Stimulated activated CD8-positive, alpha-beta memory T cell treated with anti-CD3 and anti-CD28 coated beads, Interleukin-12 subunit alpha, Interleukin-12 subunit beta, amount 100 ng/mL, for 1 hour (primary cell): ENCODE results near the gene SEZ6L.
"Not testable (repeated sequence)": the region's sequence is repeated elsewhere in the genome, so short reads cannot be mapped to it uniquely, and the experiment has no call there.

ENCODE experiments used
- DNase-seq: peaks from one replicate; pipeline ENCODE4 v3.0.0-alpha.2; 2020; ENCODE audit warnings: low read depth

The SEZ6L gene

GRCh38 chr22:26383968-26384556, 214.8 kb downstream of the SEZ6L start:
- no peak for DNase-seq

DNA sequence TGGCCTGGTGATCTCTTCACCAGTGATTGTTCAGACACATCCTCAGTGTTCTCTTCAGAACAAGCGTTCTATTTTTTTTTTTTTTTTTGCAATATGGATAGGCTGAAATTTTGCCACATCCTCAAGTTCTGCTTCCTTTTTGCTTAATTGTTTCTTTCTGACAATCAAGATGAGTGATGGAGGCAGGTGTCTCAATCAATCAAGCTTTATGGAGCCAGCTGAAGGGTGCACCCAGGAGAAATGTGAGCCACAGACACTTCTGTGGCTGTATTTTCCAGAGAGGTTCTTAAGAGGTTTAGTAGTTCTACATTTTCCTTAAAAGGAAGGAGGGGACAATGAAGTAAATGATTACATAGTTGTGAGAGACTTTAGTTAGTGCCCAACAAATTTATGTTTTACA, 215.9 kb downstream of the SEZ6L start:
- no peak for DNase-seq

DNA sequence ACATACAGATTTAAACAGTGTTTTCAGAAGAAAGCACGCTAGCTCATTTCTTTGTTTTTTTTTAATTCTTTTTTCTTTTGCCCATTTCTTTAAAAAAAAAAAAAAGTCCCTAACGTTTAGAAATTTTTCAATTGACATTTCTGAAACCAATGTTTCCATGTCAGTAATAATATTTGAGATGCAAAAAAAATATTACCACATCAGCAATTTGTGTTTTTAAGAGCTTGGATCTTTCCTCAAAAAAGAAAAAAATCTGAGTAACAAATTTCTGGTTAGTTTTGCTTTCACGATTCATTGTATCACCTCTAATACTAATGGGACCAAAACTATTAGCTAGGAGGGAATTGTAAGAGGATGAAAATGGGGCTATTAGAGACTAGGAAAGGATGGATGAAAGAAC, 219.9 kb downstream of the SEZ6L start:
- no peak for DNase-seq

DNA sequence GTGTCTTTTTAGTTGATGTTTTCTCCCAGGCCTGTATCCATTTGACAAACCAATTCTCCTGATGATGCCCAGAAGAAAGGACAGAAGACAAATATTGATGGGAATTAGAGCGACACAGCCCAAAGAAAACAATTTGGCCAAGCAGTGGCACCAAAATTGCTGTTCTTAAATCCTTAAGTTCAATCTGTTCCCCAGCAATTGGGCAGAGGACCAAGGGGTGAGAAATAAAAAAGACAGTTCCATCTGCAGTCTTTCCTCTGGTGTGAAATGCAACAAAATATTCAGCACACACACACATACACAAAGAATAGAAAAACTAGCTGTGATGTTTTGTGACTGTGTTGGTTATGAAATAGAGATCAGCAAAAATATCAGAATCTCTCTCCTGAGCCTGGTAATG, 221.8 kb downstream of the SEZ6L start:
- no peak for DNase-seq

DNA sequence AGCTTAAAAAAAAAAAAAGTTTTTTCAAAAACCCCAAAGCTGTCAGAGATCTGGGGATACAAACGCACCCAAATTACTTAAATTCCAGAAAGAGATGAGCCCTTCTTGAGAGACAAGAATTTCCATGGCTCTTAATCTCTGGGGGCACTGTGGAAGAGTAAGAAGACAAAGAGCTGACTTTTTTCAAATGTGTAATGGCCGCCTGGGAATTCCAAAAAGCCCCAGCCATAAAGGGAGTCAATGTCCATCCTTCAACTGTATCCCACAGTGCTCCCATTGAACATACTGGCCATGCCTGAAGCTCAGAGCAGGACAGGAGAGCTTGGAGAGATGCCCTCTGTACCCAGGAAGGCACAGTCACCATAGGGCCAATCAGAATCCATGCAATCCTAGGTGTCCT, 222.4 kb downstream of the SEZ6L start:
- DNase-seq: no peak

- DNase-seq: no peak
Measured at GRCh38 chr22:26393929-26394328, 224.7 kb downstream of the SEZ6L start.

GRCh38 chr22:26394777-26395176, 225.5 kb downstream of the SEZ6L start:
- no peak for DNase-seq

GRCh38 chr22:26395926-26396325, 226.7 kb downstream of the SEZ6L start:
- DNase-seq: no peak

- DNase-seq: peak; percentile 25
Measured at GRCh38 chr22:26398741-26399153, 229.5 kb downstream of the SEZ6L start.

- DNase-seq: no peak
Measured at GRCh38 chr22:26399289-26399688, 230.0 kb downstream of the SEZ6L start.

- no peak for DNase-seq
Measured at GRCh38 chr22:26401726-26402125, 232.5 kb downstream of the SEZ6L start.

DNA sequence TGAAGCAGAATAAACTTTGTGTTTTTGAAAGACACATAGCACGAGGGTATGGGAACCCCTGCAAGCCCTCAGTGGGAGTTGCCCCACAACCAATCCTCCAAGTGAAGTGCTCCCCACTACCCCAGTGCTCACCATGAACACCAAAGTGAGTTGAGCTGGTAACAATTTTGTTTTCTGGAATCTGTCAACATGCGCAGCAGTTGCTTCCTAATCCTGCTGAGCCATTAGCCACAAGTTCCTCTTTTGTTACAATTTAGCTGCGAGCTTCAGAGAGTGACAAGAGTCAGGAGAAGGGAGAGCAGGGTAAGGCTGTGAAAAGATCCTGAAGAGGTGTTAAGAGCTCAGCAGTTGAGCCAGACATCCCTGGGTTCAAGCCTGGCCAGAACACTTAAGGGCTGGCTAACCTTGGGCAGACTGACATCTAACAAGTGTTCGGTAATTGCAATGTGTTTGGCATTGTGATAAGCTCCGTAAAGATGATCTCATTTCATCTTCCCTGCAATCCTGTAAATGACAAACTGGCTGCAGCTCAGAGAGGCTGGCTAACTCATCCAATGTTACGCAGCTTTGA, 235.7 kb downstream of the SEZ6L start:
- DNase-seq: no peak

DNA sequence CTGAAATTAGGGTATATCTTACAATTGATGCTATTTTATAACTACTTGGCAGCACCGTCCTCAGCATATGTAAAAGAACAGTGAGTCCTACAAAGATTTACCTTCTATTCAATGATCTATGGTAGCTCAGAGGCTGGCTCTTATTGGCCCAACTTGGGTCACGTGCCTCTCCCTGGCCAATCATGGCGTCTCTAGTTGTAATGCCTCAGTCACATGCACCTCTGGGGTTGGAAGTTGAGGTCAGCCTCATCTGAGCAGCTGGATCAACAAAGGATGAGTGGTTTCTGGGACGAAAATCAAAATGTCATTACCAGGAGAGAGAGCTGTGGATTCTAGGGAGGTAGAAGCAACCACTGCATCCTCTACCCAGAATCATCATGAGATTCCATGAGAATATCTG, 236.9 kb downstream of the SEZ6L start:
- DNase-seq: no peak

- DNase-seq: not testable (repeated sequence)
Measured at GRCh38 chr22:26408562-26409220, 239.4 kb downstream of the SEZ6L start.

DNA sequence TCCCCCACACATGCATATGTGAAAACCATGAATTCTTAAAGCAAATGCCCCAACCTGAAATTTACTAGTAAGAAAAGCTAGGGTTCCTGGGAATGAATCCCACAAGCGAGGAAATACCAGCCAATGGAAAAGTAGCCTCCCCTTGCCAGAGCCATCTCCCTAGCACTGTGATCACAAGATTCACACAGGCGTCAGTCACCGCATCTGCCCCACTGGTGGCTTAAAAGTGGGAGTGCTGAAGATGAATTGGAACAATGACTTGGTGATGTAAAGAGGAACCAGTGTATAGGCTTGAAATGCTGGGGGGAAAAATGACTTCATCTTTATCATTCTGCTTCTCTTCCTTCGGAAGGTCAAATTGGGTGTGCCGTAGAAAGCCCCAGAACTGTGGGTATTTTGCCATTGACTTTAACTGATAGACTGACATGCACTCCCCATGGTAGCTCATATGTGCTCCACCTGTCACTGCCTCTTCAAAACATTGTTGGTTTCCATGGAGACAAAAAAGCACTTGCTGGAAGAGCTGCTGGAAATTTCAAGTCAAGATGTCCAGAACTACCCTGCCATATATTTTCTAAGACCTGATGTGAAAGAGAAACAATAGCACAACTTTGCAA, 240.6 kb downstream of the SEZ6L start:
- DNase-seq: no peak

GRCh38 chr22:26410386-26410785, 241.1 kb downstream of the SEZ6L start:
- no peak for DNase-seq

- no peak for DNase-seq
Measured at GRCh38 chr22:26414347-26414746, 245.1 kb downstream of the SEZ6L start.

- no peak for DNase-seq
Measured at GRCh38 chr22:26416256-26416655, 247.0 kb downstream of the SEZ6L start.

GRCh38 chr22:26416670-26417276, 247.5 kb downstream of the SEZ6L start:
- DNase-seq: no peak

- no peak for DNase-seq
Measured at GRCh38 chr22:26417406-26417805, 248.1 kb downstream of the SEZ6L start.

GRCh38 chr22:26418620-26419019, 249.4 kb downstream of the SEZ6L start:
- DNase-seq: no peak

GRCh38 chr22:26426924-26427323, 257.7 kb downstream of the SEZ6L start:
- DNase-seq: no peak
